Measurements from ENCODE around the gene STXBP4.

- no peak for TF ChIP-seq CTCF (conservative IDR thresholded peaks at IDR 0.05; ENCODE audit: low read depth in 2 of 2)
- no peak for TF ChIP-seq EZH2phosphoT487 (IDR thresholded peaks at IDR 0.05; ENCODE audit: unreplicated experiment)
- TF ChIP-seq JUNB (IDR thresholded peaks at IDR 0.05; ENCODE audit: unreplicated experiment), result no peak
- TF ChIP-seq CREB1 (CRISPR knock-in tag; IDR thresholded peaks at IDR 0.05; ENCODE audit: low read depth), result no peak
- TF ChIP-seq POLR2AphosphoS5 (IDR thresholded peaks at IDR 0.05; ENCODE audit: low read depth), result no peak
- no peak for TF ChIP-seq EZH2 (IDR thresholded peaks at IDR 0.05; ENCODE audit: low read depth, unreplicated experiment)
- TF ChIP-seq REST (IDR thresholded peaks at IDR 0.05; ENCODE audit: unreplicated experiment), result no peak
- no peak for TF ChIP-seq ZNF331 (CRISPR knock-in tag; IDR thresholded peaks at IDR 0.05; ENCODE audit: low read depth)
- no peak for TF ChIP-seq NANOG (IDR thresholded peaks at IDR 0.05; ENCODE audit: borderline replicate concordance)
Observed at GRCh38 chr17:54947396-54947795, 21.2 kb upstream of the STXBP4 start.
